ENCODE results near the gene FXR1.

DNA sequence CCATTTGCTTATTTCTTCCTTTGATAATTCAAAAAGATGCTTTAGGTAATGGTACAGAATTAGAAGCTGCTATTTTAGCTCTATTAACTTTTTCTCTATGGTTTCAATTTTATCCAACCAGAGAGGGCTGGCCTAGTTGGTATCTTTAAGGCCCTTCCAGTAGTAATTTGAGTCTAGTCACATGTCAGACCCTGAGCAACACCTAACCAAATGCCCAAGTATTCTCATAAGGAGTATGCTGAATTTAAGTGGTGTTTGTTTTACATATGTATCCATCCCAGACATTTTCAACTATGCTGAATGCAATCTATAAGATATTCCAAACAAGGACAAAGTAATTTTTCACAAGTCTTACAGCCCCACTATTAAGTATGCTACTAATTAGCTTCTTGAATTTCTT is 67.5 kb downstream of the FXR1 start:
- TF ChIP-seq CTCF (conservative IDR thresholded peaks at IDR 0.05 in 1 of 2, IDR thresholded peaks at IDR 0.05 in 1 of 2; ENCODE audit: low read depth in 1 of 2, low read length in 2 of 2), result no peak
- TF ChIP-seq EZH2 (IDR thresholded peaks at IDR 0.05; ENCODE audit: low read length, missing control alignments), result no peak

Data from fibroblast of lung (primary cell).